ENCODE data around the gene UBE2M.
"Not testable (repeated sequence)": the region's sequence is repeated elsewhere in the genome, so short reads cannot be mapped to it uniquely, and the experiment has no call there.

UBE2M gene

DNA sequence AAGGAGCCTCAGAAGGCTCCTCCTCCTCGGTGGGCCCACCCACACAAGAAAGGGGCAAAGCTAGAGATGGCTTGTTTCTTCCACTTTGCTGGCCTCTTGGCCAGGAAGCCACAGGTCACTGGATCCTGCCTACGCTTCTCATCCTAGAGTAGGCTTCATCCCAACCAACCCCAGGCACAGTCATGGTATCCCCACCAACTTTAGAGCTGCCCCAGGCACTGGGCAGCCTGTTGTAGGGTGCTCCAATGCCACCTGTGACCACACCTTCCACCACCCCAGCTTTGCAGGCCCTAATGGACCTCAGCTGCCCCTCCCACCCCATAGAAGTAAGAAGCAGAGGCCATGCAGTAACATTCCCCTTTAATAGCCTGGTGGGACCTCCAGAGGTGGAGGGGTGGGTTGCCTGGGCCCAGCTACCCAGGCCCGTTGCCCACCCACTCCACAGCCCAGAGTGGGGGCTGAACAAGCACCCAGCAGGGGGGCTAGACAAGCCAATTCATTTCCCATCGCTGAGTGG lies 3.0 kb downstream of the UBE2M start:
- no peak for DNase-seq

GRCh38 chr19:58554494-58555368 lies 3.7 kb downstream of the UBE2M start, which contains the start of gene CHMP2A:
CHMP2A (minus strand) TSS chr19:58555105; CDS start chr19:58554212, 893 bp downstream.
- DNase-seq = no peak

DNA sequence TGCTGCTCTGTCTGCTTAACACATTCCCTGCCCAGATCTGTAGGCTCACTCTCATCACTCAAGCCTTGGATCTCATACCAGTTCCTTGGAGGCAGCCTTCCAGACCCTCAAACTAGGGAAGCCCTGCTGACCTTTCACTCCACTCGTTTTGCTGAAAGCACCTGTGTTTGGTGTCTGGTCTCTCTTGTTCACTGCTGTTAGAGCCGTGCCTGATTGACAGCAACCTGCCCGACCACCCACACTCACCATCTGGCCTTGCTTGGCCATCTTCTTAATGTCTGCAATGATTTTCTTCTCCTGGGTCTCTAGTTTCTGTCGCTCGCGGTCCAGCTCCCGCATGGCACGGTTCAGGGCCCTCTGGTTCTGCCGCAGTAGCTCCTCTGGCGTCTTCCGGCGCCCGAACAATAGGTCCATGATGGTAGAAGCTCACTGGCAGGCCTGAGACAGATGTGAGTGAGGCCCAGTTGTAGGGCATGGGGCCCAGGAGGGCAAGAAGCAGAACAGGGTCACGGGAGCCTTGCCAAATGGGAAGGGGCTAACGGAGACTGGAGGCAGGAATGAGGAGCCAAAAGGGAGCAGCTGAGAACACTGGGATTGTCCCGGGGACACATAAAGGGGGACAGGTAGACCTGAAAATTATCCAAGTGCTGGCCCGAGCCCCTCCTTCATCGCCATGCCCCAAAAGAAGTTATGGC lies 4.5 kb downstream of the UBE2M start:
- no peak for DNase-seq

DNA sequence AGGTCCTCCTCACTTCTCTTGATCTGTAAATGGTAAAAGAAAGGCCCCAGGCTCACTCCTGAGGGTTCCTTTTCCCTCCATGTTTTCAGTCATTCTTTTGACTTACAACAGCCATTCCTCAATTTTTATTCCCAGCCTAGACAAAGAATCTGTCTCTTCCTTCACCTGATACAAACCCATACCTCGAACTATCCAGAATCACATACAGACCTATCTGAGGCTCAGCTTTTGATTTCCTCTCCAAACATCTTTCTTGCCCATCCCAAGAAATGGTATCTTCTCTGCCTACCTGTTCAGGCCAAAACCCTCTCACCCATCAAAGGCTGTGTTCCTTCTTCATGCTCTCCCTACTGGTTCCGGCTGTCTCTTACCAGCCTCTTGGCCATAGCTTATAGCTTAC lies 5.8 kb downstream of the UBE2M start:
- no peak for DNase-seq

GRCh38 chr19:58551577-58552471 lies 6.6 kb downstream of the UBE2M start:
- DNase-seq = no peak

GRCh38 chr19:58551123-58551497 lies 7.3 kb downstream of the UBE2M start:
- DNase-seq = no peak

- DNase-seq = no peak
Measured at GRCh38 chr19:58550362-58551122, 7.9 kb downstream of the UBE2M start.

DNA sequence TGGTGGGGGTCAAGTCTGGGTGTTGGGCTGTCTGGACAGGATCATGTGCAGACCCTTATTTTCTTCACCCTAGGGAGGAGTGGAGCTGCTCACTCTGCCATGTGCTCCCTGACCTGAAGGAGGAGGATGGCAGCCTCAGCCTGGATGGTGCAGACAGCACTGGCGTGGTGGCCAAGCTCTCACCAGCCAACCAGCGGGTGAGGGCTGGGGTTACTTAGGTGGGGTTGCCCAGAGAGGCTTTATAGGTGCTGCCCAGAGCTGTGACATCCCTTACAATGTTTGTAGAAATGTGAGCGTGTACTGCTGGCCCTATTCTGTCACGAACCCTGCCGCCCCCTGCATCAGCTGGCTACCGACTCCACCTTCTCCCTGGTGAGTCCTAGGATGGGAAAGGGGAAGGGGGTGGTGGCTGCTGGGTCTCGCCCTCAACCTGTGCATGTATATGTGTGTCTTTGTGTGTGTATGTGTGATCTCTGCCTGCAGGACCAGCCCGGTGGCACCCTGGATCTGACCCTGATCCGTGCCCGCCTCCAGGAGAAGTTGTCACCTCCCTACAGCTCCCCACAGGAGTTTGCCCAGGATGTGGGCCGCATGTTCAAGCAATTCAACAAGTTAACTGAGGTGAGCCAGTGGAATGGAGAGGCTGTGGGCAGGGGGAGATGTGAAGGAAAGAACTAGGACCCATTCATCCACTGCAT lies 8.6 kb downstream of the UBE2M start:
- no peak for DNase-seq

DNA sequence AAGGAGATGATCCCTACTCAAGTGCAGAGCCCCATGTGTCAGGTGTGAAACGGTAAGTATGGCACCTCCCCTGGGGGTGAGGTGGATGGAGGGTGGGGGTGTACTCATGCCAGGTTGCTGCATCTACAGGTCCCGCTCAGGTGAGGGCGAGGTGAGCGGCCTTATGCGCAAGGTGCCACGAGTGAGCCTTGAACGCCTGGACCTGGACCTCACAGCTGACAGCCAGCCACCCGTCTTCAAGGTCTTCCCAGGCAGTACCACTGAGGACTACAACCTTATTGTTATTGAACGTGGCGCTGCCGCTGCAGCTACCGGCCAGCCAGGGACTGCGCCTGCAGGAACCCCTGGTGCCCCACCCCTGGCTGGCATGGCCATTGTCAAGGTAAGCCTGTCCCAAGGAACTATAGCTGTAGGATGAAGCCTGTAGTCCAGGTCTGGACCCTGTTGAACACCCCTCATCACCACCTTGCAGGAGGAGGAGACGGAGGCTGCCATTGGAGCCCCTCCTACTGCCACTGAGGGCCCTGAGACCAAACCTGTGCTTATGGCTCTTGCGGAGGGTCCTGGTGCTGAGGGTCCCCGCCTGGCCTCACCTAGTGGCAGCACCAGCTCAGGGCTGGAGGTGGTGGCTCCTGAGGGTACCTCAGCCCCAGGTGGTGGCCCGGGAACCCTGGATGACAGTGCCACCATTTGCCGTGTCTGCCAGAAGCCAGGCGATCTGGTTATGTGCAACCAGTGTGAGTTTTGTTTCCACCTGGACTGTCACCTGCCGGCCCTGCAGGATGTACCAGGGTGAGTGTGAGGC lies 9.3 kb downstream of the UBE2M start:
- DNase-seq = no peak

GRCh38 chr19:58547323-58548312 lies 10.8 kb downstream of the UBE2M start:
- DNase-seq = no peak

DNA sequence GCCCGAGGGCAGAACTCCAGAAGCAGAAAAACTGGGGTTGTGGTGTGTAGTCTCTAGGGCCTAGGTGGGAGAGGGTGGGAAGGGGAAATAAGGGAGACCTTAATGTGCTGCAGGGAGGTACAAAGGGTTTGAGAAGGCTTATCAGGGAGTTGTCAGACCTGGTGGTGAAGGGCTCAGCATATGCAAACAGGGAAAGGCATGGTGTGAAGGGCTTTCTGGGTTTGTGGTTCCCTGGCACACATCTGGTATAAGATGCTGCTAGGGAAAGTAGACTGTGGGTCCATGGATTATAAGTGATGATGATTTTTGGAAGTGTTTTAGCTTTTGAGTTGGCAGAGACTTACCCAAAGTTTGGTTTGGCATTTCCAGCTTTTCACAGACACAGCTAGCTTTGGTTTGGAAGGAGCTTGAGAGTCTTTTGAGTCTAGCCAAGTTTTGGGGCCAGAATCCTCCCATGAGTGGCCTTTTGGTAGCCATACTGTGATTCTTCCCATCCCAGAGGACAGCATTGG lies 12.3 kb downstream of the UBE2M start:
- no peak for DNase-seq

- no peak for DNase-seq
Measured at GRCh38 chr19:58545286-58546018, 13.0 kb downstream of the UBE2M start.

DNA sequence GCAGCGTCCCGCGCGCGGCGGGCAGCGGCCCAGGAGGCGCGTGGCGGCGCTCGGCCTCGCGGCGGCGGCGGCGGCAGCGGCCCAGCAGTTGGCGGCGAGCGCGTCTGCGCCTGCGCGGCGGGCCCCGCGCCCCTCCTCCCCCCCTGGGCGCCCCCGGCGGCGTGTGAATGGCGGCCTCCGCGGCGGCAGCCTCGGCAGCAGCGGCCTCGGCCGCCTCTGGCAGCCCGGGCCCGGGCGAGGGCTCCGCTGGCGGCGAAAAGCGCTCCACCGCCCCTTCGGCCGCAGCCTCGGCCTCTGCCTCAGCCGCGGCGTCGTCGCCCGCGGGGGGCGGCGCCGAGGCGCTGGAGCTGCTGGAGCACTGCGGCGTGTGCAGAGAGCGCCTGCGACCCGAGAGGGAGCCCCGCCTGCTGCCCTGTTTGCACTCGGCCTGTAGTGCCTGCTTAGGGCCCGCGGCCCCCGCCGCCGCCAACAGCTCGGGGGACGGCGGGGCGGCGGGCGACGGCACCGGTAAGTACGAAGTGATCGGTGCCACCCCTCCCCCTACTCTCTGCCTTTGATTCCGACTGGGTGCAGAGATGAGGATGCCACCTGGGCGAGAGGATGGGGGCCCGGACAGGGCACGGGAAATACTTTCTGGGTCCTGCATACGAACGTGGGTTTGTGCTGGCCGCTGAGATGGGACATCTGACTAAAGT lies 13.7 kb downstream of the UBE2M start:
- DNase-seq = no peak

GRCh38 chr19:58543826-58544590 lies 14.4 kb downstream of the UBE2M start, which contains the start of gene TRIM28:
TRIM28 (plus strand) TSS chr19:58544064; CDS start chr19:58544758, 694 bp downstream.
- no peak for DNase-seq

DNA sequence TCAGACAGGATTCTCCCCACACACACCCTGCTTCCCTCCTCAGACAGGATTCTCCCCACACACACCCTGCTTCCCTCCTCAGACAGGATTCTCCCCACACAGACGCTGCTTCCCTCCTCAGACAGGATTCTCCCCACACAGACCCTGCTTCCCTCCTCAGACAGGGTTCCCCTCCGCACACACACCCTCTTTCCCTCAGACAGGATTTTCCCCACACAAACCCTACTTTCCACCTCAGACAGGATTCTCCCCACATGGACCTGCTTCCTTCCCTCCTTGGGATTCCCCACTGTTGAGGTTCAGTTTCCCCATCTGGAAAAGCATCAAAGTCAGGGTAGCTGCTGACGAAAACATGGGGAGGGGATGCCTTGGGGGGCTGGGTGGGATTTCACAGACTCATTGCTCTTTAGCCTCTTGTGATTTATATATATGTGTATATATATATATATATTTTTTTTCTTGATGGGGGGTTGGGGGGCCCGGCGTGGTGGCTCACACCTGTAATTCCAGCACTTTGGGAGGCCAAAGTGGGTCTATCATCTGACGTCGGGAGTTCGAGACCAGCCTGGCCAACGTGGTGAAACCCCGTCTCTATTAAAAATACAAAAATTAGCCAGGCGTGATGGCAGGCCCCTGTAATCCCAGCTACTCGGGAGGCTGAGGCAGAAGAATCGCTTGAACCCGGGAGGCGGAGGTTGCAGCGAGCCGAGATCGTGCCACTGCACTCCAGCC lies 15.6 kb downstream of the UBE2M start:
- DNase-seq = not testable (repeated sequence)

DNA sequence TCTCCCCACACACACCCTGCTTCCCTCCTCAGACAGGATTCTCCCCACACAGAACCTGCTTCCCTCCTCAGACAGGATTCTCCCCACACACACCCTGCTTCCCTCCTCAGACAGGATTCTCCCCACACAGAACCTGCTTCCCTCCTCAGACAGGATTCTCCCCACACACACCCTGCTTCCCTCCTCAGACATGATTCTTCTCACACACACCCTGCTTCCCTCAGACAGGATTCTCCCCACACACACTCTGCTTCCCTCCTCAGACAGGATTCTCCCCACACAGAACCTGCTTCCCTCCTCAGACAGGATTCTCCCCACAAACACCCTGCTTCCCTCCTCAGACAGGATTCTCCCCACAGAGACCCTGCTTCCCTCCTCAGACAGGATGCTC lies 19.2 kb downstream of the UBE2M start:
- not testable (repeated sequence) for DNase-seq
